ENCODE data around the gene ZFYVE21. TPM values are rescaled to one million over a fixed set of nuclear protein-coding genes. Genes with fewer than 3 reads are reported as not detected.

ZFYVE21 gene
- total and polyA plus RNA-seq, 4 experiments from 2014 or later, result 17.2 to 18.8 (median 17.7) TPM

DNA sequence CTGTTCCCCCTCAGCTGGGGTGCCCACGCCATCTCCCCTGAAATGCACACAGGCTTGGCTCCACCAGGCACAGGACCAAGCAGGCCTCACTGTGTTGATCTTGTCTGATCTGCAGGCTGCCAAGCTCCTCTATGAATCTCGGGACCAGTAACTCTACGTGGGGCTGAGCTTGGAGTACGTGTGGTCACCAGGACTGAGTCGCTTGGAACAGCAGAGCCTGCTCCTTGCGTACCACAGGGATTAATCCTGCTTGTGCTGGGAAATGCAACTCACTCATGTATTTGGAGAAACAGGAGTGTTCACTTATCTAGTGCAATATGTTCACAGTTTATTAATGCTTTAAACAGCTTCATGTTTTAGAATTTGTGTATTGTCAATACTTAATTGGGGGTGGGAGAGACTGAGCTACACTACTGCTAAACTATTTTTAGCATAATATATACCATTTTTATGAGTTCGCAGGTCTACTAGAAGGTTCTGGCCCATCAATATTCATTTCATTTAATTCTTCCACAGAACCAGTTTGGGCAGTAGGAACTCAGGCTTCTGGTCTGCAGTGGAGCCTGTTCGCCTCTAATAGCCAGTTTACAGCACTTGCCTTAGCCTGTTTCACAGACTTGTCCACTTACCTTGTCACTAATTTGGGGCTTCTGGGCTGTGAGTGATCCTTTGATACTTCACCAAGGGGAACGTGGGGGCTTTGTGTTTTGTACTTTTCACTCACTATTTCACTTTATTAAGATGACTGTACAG, 17.4 kb downstream of the ZFYVE21 start:
- H3K36me3 ChIP-seq (ENCODE audit: insufficient read depth, low read length), result peaks cover 22% of the 10 kb centered on the region
- ChIA-PET CTCF (ENCODE audit: partially characterized antibody) (no interaction called here), POLR2A (ENCODE audit: partially characterized antibody) (interaction anchor here (1.1 kb wide), 1 partner anchor 17 kb away, joined by 3 read pairs; the partner anchor contains the start of genes XRCC3 and ZFYVE21)
- H3K27ac ChIP-seq (ENCODE audit: low read depth, low read length), result no peak overlapping the region
- no peaks in the 10 kb centered on the region for H3K4me1 ChIP-seq (ENCODE audit: insufficient read depth, low read length)
- H3K27me3 ChIP-seq (ENCODE audit: insufficient read depth, low read length), result no peaks in the 10 kb centered on the region
- Mint-ChIP-seq H3K27ac (peak overlapping the region in 3 of 7 donors; percentile 53 to 67 (median 66)), H3K4me1 (no peaks in the 10 kb centered on the region), H3K36me3 (peaks cover 18 to 47% of the 10 kb centered on the region in 2 donors), H3K27me3 (no peaks in the 10 kb centered on the region), H3K4me3 (no peak overlapping the region), H3K9me3 (no peaks in the 10 kb centered on the region)
- no peaks in the 10 kb centered on the region for H3K9me3 ChIP-seq (ENCODE audit: control insufficient read depth in 1 of 2, low read length in 2 of 2)
- intact Hi-C loops (cut with micrococcal nuclease), result no loop called here
- no peak overlapping the region for H3K4me3 ChIP-seq (ENCODE audit: low read length in 2 of 2)
- no peak for DNase-seq

- CTCF ChIA-PET (ENCODE audit: partially characterized antibody), result no interaction called here
Observed at GRCh38 chr14:103733651-103734050, 18.0 kb downstream of the ZFYVE21 start.

GRCh38 chr14:103734081-103734888, 18.7 kb downstream of the ZFYVE21 start:
- DNase-seq, result no peak
- Mint-ChIP-seq H3K27ac (no peak overlapping the region), H3K27me3 (no peaks in the 10 kb centered on the region), H3K36me3 (peaks cover 18 to 49% of the 10 kb centered on the region in 2 donors), H3K9me3 (no peaks in the 10 kb centered on the region), H3K4me3 (peak overlapping the region in 1 of 8 donors; percentile 13), H3K4me1 (no peaks in the 10 kb centered on the region)
- no peaks in the 10 kb centered on the region for H3K4me1 ChIP-seq (ENCODE audit: insufficient read depth, low read length)
- H3K4me3 ChIP-seq (ENCODE audit: low read length in 2 of 2), result no peak overlapping the region
- ChIA-PET CTCF (ENCODE audit: partially characterized antibody) (no interaction called here), POLR2A (ENCODE audit: partially characterized antibody) (no interaction called here)
- no peaks in the 10 kb centered on the region for H3K27me3 ChIP-seq (ENCODE audit: insufficient read depth, low read length)
- H3K36me3 ChIP-seq (ENCODE audit: insufficient read depth, low read length), result peaks cover 20% of the 10 kb centered on the region
- H3K9me3 ChIP-seq (ENCODE audit: control insufficient read depth in 1 of 2, low read length in 2 of 2), result no peaks in the 10 kb centered on the region
- intact Hi-C loops (cut with micrococcal nuclease), result no loop called here
- H3K27ac ChIP-seq (ENCODE audit: low read depth, low read length), result no peak overlapping the region

More at GRCh38 chr14:103733651-103734050, 18.0 kb downstream of the ZFYVE21 start:
- no peaks in the 10 kb centered on the region for H3K4me1 ChIP-seq (ENCODE audit: insufficient read depth, low read length)
- POLR2A ChIA-PET (ENCODE audit: partially characterized antibody), result interaction anchor here (1.1 kb wide), 1 partner anchor 18 kb away, joined by 3 read pairs; the partner anchor contains the start of genes XRCC3 and ZFYVE21
- H3K27me3 ChIP-seq (ENCODE audit: insufficient read depth, low read length), result no peaks in the 10 kb centered on the region
- H3K27ac Mint-ChIP-seq, result no peak overlapping the region
- no peaks in the 10 kb centered on the region for H3K4me1 Mint-ChIP-seq
- H3K9me3 ChIP-seq (ENCODE audit: control insufficient read depth in 1 of 2, low read length in 2 of 2), result no peaks in the 10 kb centered on the region
- no peaks in the 10 kb centered on the region for H3K9me3 Mint-ChIP-seq
- peaks cover 20 to 49% of the 10 kb centered on the region in 2 donors for H3K36me3 Mint-ChIP-seq
- H3K4me3 Mint-ChIP-seq, result no peak overlapping the region
- peaks cover 25% of the 10 kb centered on the region for H3K36me3 ChIP-seq (ENCODE audit: insufficient read depth, low read length)
- H3K4me3 ChIP-seq (ENCODE audit: low read length in 2 of 2), result no peak overlapping the region
- H3K27me3 Mint-ChIP-seq, result no peaks in the 10 kb centered on the region
- no peak overlapping the region for H3K27ac ChIP-seq (ENCODE audit: low read depth, low read length)
- intact Hi-C loops (cut with micrococcal nuclease), result no loop called here
- no peak for DNase-seq

GRCh38 chr14:103735022-103735421, 19.4 kb downstream of the ZFYVE21 start:
- peaks cover 14% of the 10 kb centered on the region for H3K36me3 ChIP-seq (ENCODE audit: insufficient read depth, low read length)
- DNase-seq, result no peak
- H3K9me3 ChIP-seq (ENCODE audit: control insufficient read depth in 1 of 2, low read length in 2 of 2), result no peaks in the 10 kb centered on the region
- CTCF ChIA-PET (ENCODE audit: partially characterized antibody), result no interaction called here
- Mint-ChIP-seq H3K36me3 (peaks cover 13 to 52% of the 10 kb centered on the region in 2 donors), H3K9me3 (no peaks in the 10 kb centered on the region), H3K4me3 (no peak overlapping the region), H3K4me1 (no peaks in the 10 kb centered on the region), H3K27me3 (no peaks in the 10 kb centered on the region), H3K27ac (peak overlapping the region in 2 of 7 donors; percentile 10 to 52)
- no peaks in the 10 kb centered on the region for H3K4me1 ChIP-seq (ENCODE audit: insufficient read depth, low read length)
- H3K27me3 ChIP-seq (ENCODE audit: insufficient read depth, low read length), result no peaks in the 10 kb centered on the region
- H3K27ac ChIP-seq (ENCODE audit: low read depth, low read length), result no peak overlapping the region
- no peak overlapping the region for H3K4me3 ChIP-seq (ENCODE audit: low read length in 2 of 2)
- intact Hi-C loops (cut with micrococcal nuclease), result no loop called here
- POLR2A ChIA-PET (ENCODE audit: partially characterized antibody), result interaction anchor here (2.0 kb wide), 1 partner anchor 20 kb away, joined by 5 read pairs; the partner anchor contains the start of genes XRCC3 and ZFYVE21

DNA sequence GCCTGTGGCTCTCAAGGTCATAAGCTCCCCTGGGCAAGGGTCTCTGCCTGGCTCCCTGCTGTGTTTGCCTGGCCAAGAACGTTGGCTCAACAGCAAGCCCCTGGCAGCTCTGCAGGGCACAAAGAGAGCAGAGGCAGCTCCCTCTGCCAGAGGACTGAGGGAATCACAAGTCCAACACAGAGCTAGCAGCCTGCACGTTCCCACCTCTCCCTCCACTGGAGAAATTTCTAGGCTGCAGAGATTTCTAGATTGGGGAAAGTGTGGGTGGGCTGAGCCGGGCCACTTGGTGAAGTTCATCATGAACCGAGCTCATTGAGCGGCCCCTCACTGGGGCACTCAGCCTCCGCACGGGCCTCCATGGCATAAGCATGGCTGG, 19.8 kb downstream of the ZFYVE21 start:
- no peak for DNase-seq
- no peaks in the 10 kb centered on the region for H3K4me1 ChIP-seq (ENCODE audit: insufficient read depth, low read length)
- ChIA-PET POLR2A (ENCODE audit: partially characterized antibody) (interaction anchor here (2.0 kb wide), 1 partner anchor 20 kb away, joined by 5 read pairs; the partner anchor contains the start of genes XRCC3 and ZFYVE21), CTCF (ENCODE audit: partially characterized antibody) (no interaction called here)
- H3K27ac ChIP-seq (ENCODE audit: low read depth, low read length), result no peak overlapping the region
- Mint-ChIP-seq H3K4me1 (no peaks in the 10 kb centered on the region), H3K9me3 (no peaks in the 10 kb centered on the region), H3K36me3 (peaks cover 14 to 52% of the 10 kb centered on the region in 2 donors), H3K27me3 (no peaks in the 10 kb centered on the region), H3K27ac (peak overlapping the region in 1 of 7 donors; percentile 10), H3K4me3 (no peak overlapping the region)
- H3K4me3 ChIP-seq (ENCODE audit: low read length in 2 of 2), result no peak overlapping the region
- H3K27me3 ChIP-seq (ENCODE audit: insufficient read depth, low read length), result no peaks in the 10 kb centered on the region
- peaks cover 14% of the 10 kb centered on the region for H3K36me3 ChIP-seq (ENCODE audit: insufficient read depth, low read length)
- H3K9me3 ChIP-seq (ENCODE audit: control insufficient read depth in 1 of 2, low read length in 2 of 2), result no peaks in the 10 kb centered on the region
- intact Hi-C loops (cut with micrococcal nuclease), result no loop called here

GRCh38 chr14:103735815-103736545, 20.4 kb downstream of the ZFYVE21 start:
- no peaks in the 10 kb centered on the region for H3K9me3 Mint-ChIP-seq
- Histone ChIP-seq H3K4me3 (ENCODE audit: low read length in 2 of 2) (no peak overlapping the region), H3K27ac (ENCODE audit: low read depth, low read length) (no peak overlapping the region), H3K27me3 (ENCODE audit: insufficient read depth, low read length) (no peaks in the 10 kb centered on the region), H3K36me3 (ENCODE audit: insufficient read depth, low read length) (peaks cover 14% of the 10 kb centered on the region), H3K4me1 (ENCODE audit: insufficient read depth, low read length) (no peaks in the 10 kb centered on the region), H3K9me3 (ENCODE audit: control insufficient read depth in 1 of 2, low read length in 2 of 2) (no peaks in the 10 kb centered on the region)
- intact Hi-C loops (cut with micrococcal nuclease), result no loop called here
- H3K27me3 Mint-ChIP-seq, result no peaks in the 10 kb centered on the region
- no peak overlapping the region for H3K27ac Mint-ChIP-seq
- POLR2A ChIA-PET (ENCODE audit: partially characterized antibody), result interaction anchor here (2.0 kb wide), 1 partner anchor 21 kb away, joined by 5 read pairs; the partner anchor contains the start of genes XRCC3 and ZFYVE21
- no peaks in the 10 kb centered on the region for H3K4me1 Mint-ChIP-seq
- peaks cover 19 to 58% of the 10 kb centered on the region in 2 donors for H3K36me3 Mint-ChIP-seq
- no peak for DNase-seq
- H3K4me3 Mint-ChIP-seq, result no peak overlapping the region
- CTCF ChIA-PET (ENCODE audit: partially characterized antibody), result interaction anchor here (0.9 kb wide), 1 partner anchor 174 kb away, joined by 3 read pairs; no protein-coding TSS in a partner anchor
